HG03066 (cell line): ENCODE results near the gene RELL2.

Experiments
- ATAC-seq: cut with Tn5 transposase; IDR thresholded peaks from one replicate; pipeline ENCODE4 v1.9.1; 2021; ENCODE audit warnings: low read depth; ENCODE audit not compliant: unreplicated experiment

RELL2 gene

GRCh38 chr5:141647242-141647641 lies 10.4 kb downstream of the RELL2 start:
- no peak for ATAC-seq

GRCh38 chr5:141647851-141648250 lies 11.1 kb downstream of the RELL2 start:
- ATAC-seq: no peak

GRCh38 chr5:141649056-141649688 lies 12.4 kb downstream of the RELL2 start:
- ATAC-seq: no peak

- ATAC-seq: no peak
These were observed 13.2 kb downstream of the RELL2 start for GRCh38 chr5:141649972-141650371.

GRCh38 chr5:141650851-141651727 lies 14.3 kb downstream of the RELL2 start, which contains the start of gene FCHSD1:
Gene FCHSD1, minus strand, starts transcription at chr5:141651418. Its CDS starts 50 bp downstream, at chr5:141651368.
- peak; percentile 97 for ATAC-seq

GRCh38 chr5:141651728-141652105 lies 14.9 kb downstream of the RELL2 start:
- no peak for ATAC-seq

- ATAC-seq: no peak
These were observed 17.5 kb downstream of the RELL2 start for GRCh38 chr5:141654298-141654697.

GRCh38 chr5:141655020-141655419 lies 18.2 kb downstream of the RELL2 start:
- no peak for ATAC-seq

- ATAC-seq: no peak
These were observed 19.6 kb downstream of the RELL2 start for GRCh38 chr5:141656396-141656795.

- ATAC-seq: no peak
These were observed 20.6 kb downstream of the RELL2 start for GRCh38 chr5:141657404-141657803.

- no peak for ATAC-seq
These were observed 21.2 kb downstream of the RELL2 start for GRCh38 chr5:141657937-141658545.

- ATAC-seq: no peak
These were observed 25.2 kb downstream of the RELL2 start for GRCh38 chr5:141662028-141662427.

- ATAC-seq: no peak
These were observed 26.7 kb downstream of the RELL2 start for GRCh38 chr5:141663506-141663905.

GRCh38 chr5:141664733-141665461 lies 28.1 kb downstream of the RELL2 start:
- peak; percentile 90 for ATAC-seq

GRCh38 chr5:141665995-141666940 lies 29.5 kb downstream of the RELL2 start:
- no peak for ATAC-seq

GRCh38 chr5:141668601-141669265 lies 31.9 kb downstream of the RELL2 start:
- no peak for ATAC-seq

- no peak for ATAC-seq
These were observed 32.7 kb downstream of the RELL2 start for GRCh38 chr5:141669520-141669919.

- no peak for ATAC-seq
These were observed 35.5 kb downstream of the RELL2 start for GRCh38 chr5:141672071-141672840.
